CD4-positive, alpha-beta T cell treated with Interleukin-4 for 1 hour (primary cell): ENCODE measurements around the gene SMIM43.
A peak's percentile ranks its signal among the peaks of the same experiment; 100 is the strongest.
"Not testable (repeated sequence)": the region's sequence is repeated elsewhere in the genome, so short reads cannot be mapped to it uniquely, and the experiment has no call there.

Source experiments
- DNase-seq, 2 donors: peaks; one replicate each; pipeline ENCODE4 v3.0.0-alpha.2; 2020 to 2022

SMIM43 gene

DNA sequence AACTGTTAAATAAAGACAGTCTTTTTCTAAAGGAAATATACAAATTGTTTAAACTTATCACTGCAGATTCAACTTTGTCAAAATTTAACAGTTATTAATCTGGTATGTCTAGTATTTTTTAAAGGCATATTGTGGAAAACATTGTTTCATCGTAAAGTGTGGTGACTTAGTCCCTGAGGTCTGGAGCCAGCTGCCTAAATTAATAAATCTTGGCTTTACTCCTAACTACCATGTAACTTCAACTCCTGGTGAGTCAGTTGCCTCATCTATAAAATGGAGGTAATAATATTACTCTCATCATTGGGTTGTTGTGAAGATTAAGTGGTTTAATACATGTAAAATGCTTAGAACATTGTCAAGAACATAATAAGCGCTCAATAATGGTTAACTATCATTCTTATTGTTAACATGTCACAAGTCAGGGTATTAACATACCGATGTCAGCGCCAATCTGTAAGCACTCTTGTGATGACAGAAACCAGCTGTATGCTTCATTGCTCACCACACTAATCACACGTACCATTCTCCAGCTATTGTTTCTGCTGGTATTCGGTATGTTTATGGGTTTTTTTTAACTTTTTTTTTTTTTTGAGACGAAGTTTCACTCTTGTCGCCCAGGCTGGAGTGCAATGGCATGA, 14.1 kb upstream of the SMIM43 start:
- DNase-seq, result no peak

DNA sequence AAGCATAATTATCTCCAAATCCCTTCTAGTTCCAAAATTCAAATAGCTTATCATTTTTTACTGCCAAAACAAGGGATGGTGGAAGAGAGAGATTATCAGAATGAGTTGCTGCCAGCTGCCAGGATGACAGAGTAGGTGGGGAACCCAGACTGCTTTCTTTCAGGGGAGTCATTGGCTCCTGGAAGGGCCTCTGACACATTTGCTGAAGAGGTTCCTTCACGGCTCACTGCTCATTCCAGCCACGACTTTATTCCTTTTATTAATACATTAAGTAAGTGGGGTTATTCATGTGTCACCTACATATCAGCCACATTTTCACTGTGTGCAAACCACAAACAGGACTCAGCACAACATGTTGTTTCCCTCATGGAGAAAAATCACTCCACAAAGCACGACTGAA, 12.7 kb upstream of the SMIM43 start:
- no peak for DNase-seq

GRCh38 chr4:121776610-121777401, 11.8 kb upstream of the SMIM43 start:
- no peak for DNase-seq

- no peak for DNase-seq
Measured at GRCh38 chr4:121773883-121774282, 8.9 kb upstream of the SMIM43 start.

- no peak for DNase-seq
Measured at GRCh38 chr4:121771869-121772268, 6.9 kb upstream of the SMIM43 start.

GRCh38 chr4:121769341-121769740, 4.4 kb upstream of the SMIM43 start:
- DNase-seq, result no peak

- DNase-seq, result no peak
Measured at GRCh38 chr4:121767166-121767565, 2.2 kb upstream of the SMIM43 start.

DNA sequence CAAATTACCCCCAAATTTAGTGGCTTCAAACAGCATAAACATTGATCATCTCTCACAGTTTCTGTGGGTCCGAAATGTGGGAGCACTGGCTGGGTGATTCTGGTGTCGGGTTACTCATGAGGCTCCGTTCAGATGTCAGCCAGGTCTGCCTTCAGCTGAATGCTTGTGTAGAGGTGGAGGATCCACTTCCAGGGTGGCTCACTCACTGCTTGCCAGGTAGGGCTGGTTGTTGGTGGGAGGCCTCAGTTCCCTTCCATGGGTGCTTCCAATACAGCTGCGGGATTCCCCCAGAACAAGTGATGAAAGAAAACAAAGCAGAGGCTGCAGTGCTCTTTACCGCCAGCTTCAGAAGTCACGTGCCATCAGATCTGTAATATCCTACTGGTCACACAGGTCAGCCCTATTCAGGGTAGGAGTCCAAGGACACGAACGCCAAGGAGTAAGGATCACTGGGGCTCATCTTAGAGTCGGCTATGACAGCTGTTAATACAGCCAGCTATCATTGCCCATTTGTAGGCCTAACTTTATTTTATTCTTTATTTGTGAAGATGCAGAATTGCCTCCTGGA, 1.1 kb upstream of the SMIM43 start:
- no peak for DNase-seq

- DNase-seq, result no peak
Measured at GRCh38 chr4:121765368-121765705, 373 bp upstream of the SMIM43 start.

DNA sequence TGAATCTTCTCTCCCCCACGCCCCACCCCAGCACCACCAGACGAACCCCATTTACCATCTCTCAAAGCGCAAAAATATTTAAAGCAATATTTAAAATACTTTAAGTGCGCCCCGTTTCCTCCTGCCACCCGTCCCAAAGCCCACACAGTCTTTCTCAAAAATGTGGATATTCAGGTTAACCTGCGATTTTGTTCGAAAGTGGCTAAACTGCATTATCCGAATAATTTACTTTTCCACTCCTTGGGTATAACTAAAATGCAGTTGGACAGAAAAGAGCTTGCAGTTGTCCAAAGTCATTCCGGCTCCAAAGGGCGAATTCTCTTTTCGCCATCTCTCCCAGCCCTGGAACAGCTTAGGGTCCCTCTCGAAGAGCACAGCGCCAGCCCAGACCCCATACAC, 662 bp downstream of the SMIM43 start:
- no peak for DNase-seq

GRCh38 chr4:121760205-121760604, 4.8 kb downstream of the SMIM43 start:
- DNase-seq, result no peak

DNA sequence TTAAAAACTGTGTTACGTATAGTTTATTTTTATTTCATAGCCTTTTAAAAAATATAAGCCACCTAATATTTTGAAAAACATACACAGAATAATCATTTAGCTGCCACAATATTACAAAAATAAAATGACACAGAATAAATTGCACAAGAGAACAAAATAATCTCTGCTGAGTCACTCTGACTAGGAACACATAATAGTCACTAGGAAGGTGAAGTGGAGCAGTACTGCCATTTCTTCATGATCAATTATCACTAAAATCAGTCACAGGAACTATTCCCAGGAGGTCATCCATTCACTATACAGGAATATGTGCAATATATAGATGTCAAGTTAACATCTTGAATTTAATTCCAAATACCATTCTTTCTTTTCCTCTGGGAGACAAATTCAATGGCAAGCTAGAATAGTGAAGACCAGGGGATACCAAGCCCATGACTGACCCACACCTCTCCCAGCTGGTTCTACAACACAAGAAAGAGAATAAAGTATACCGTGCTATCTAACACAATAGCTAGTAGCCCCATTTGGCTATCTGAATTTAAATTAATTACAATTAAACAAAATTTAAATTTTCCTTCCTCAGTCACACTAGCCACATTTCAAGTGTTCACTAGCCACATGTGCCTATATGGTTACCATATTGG, 5.9 kb downstream of the SMIM43 start:
- DNase-seq, result no peak

- not testable (repeated sequence) for DNase-seq
Measured at GRCh38 chr4:121752142-121752541, 12.8 kb downstream of the SMIM43 start.

DNA sequence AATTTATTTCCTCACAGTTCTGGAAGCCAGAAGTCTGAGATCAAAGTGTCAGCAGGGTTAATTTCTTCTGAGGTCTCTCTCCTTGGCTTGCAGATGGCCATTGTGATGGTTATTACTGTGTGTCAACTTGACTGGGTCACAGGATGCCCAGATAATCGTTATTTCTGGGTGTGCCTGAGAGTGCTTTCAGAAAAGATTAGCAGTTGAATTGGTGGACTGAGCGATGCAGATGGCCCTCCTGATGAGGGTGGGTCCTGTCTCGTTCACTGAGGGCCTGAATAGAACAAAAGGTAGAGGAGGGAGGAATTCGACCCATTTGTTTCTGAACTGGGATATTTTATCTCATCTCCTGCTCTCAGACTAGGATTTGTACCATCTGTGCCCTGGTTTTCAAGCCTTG, 15.7 kb downstream of the SMIM43 start:
- no peak for DNase-seq

DNA sequence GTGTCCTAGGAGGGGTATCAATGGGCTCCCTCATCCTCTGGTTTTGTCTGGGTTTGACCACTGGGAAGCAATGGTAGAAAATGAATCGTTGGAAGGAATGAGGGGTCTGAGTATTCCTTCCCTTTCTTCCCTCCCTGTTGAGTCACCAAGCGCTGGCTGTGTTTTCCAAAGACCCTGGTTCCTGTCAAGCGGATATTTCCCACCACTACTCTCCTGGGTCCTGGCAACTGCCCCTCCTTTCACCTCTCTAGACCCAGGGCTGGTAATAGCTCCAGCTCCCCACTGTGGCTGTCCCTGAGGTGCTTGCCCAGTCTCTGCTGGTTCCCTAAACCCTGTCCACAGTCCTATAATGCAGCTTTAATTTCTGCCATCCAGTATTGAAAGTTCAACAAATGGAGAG, 22.2 kb downstream of the SMIM43 start:
- DNase-seq, result no peak

DNA sequence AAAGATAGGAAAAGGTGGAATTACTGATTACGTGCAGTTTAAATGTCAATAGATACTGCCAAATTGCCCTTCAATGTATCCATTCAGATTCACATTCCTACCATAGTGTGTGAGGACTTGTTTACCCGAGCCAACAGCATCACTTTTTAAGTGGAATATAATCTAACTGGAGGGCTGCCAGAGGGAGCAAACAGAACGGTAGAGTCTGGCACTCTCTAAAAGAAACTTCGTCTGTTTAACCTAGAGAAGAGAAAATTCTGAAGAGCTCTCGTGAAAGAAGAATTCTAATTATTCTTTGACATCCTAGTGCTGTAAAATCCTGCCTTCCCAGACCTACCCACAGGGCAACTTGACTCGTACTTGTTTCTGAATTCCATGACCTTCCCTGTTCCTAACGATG, 23.2 kb downstream of the SMIM43 start:
- no peak for DNase-seq

GRCh38 chr4:121740796-121741409, 24.1 kb downstream of the SMIM43 start:
- DNase-seq, result no peak

GRCh38 chr4:121739575-121739974, 25.4 kb downstream of the SMIM43 start:
- no peak for DNase-seq

- DNase-seq, result no peak
Measured at GRCh38 chr4:121738780-121739535, 26.0 kb downstream of the SMIM43 start.

DNA sequence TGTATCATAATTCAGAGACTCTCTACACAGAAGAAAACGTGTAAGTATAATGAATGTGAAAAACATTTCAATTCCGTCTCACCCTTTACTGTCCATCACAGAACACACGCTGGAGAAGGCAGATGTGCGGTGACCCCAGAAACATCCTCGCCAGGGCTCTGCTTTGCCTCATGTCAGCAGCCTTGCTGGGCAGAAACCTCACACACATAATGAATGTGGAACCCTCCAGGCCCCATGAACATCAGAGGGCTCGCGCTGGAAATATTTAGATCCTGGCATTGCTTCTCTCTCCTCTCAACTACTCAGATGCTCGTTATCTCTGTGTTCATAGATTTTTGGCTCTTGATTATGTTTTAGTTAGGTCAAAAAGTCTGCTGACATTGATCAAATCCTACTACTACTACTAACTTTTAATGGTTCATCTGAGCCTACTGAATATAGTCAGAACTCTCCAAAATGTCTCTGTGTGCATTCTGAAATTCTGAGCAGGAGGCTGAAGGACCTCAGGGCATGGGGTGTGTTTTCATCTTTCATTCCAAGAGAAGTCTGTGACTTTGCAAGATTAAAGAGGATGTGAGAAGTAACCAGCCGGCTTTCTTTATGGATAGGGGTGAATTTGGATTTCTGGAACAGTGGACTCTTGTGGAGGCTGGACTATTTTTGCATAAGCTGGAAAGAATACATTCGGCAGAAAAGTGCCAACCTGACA, 27.0 kb downstream of the SMIM43 start:
- no peak for DNase-seq

GRCh38 chr4:121736735-121737351, 28.1 kb downstream of the SMIM43 start:
- DNase-seq, result peak in 1 of 2 donors; percentile 43

DNA sequence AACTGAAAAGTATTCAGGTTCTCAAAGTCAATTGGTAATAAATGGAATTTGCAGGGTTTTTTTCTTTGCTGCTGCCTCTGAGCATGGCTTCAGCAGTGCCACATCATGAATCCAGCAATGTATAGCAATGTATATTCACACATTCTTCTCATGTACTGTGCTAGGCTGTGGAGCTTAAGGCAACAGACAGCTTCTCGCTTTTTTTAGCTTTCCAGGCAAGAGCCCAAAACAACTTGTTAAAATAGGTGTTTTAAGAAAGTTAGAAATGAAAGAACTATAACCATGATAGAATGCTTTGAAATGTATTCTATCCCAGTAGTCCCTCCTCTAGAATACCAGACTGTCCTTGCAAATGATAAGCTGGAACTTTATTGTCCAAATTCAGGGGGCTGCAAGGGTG, 30.4 kb downstream of the SMIM43 start:
- DNase-seq, result no peak
